ENCODE measurements around the gene MYOCOS. TPM values are rescaled to one million over a fixed set of nuclear protein-coding genes. Genes with fewer than 3 reads are reported as not detected.

The MYOCOS gene
- total RNA-seq, 2 experiments from 2014 or later: 0.14 TPM; not detected in 1

DNA sequence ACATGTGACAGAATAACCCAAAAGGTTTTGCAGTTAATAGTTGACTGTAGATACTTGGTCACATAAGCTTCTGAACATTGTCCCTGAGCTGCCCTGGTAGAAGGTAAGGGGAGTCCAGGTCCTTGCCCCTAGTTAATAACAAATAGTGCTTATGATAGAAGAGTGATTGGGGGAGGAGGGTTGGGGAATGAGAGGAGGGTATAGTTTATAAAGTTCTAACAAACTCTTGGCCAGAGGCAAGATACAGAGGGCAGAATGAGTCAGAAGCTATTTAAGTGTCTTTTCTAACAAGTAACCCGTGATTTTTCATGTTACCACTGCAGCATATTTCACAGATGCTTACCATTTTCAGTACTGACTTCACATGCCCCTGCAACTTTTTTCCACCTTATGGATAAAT is 26.7 kb upstream of the MYOCOS start:
- ChIA-PET CTCF (interaction anchor here (1.2 kb wide), 1 partner anchor 14 kb away, joined by 3 read pairs; no protein-coding TSS in a partner anchor), POLR2A (no interaction called here)
- Mint-ChIP-seq H3K4me1 (ENCODE audit: low read depth) (no peaks in the 10 kb centered on the region), H3K9me3 (peaks cover 4% of the 10 kb centered on the region), H3K4me3 (no peak overlapping the region), H3K27ac (no peak overlapping the region), H3K27me3 (no peaks in the 10 kb centered on the region), H3K36me3 (ENCODE audit: low read depth) (peaks cover 40% of the 10 kb centered on the region)
- ATAC-seq (ENCODE audit: poor library complexity) (no peak), DNase-seq (no peak)
- no peak overlapping the region for H3K4me3 ChIP-seq (ENCODE audit: low read length)
- H3K27me3 ChIP-seq (ENCODE audit: control insufficient read depth in 1 of 2, insufficient read depth in 2 of 2, low read length in 2 of 2): no peaks in the 10 kb centered on the region
- no peaks in the 10 kb centered on the region for H3K9me3 ChIP-seq (ENCODE audit: control insufficient read depth in 1 of 2, insufficient read depth in 1 of 2, low read length in 2 of 2)
- H3K4me1 ChIP-seq (ENCODE audit: insufficient read depth, low read length): no peaks in the 10 kb centered on the region
- intact Hi-C loops (cut with DNase I, micrococcal nuclease): no loop called here
- no peak overlapping the region for H3K27ac ChIP-seq (ENCODE audit: low read depth in 1 of 2, low read length in 2 of 2)
- TF ChIP-seq, protein P1, sequence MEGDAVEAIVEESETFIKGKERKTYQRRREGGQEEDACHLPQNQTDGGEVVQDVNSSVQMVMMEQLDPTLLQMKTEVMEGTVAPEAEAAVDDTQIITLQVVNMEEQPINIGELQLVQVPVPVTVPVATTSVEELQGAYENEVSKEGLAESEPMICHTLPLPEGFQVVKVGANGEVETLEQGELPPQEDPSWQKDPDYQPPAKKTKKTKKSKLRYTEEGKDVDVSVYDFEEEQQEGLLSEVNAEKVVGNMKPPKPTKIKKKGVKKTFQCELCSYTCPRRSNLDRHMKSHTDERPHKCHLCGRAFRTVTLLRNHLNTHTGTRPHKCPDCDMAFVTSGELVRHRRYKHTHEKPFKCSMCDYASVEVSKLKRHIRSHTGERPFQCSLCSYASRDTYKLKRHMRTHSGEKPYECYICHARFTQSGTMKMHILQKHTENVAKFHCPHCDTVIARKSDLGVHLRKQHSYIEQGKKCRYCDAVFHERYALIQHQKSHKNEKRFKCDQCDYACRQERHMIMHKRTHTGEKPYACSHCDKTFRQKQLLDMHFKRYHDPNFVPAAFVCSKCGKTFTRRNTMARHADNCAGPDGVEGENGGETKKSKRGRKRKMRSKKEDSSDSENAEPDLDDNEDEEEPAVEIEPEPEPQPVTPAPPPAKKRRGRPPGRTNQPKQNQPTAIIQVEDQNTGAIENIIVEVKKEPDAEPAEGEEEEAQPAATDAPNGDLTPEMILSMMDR (IDR thresholded peaks at IDR 0.05): no peak
- H3K36me3 ChIP-seq (ENCODE audit: insufficient read depth, low read length): peaks cover 33% of the 10 kb centered on the region

DNA sequence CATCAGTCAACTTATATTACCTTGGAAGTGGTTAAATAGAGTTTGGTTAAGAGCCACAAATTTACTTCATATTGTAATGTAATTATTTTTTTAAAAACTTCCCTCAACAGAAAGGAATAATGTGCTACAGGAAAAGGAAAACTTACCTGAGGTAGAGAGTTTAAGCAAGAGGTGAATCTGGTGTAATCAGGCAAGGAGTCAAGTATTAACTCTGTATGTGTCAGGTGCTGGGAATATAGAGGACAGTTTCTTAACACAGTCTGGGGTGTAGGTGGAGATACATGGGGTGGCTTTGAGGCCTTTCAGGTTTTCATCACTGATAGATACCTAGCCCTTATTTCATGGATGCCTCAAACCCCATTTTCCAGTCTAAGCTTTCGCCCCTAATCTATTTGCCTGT is 25.9 kb upstream of the MYOCOS start:
- H3K4me3 ChIP-seq (ENCODE audit: low read length): no peak overlapping the region
- no peak overlapping the region for H3K27ac ChIP-seq (ENCODE audit: low read depth in 1 of 2, low read length in 2 of 2)
- peaks cover 4% of the 10 kb centered on the region for H3K9me3 Mint-ChIP-seq
- no peak overlapping the region for H3K4me3 Mint-ChIP-seq
- no peak overlapping the region for H3K27ac Mint-ChIP-seq
- POLR2A ChIA-PET: interaction anchor here (0.7 kb wide), 1 partner anchor 34 kb away, joined by 3 read pairs; no protein-coding TSS in a partner anchor
- H3K4me1 Mint-ChIP-seq (ENCODE audit: low read depth): no peaks in the 10 kb centered on the region
- peaks cover 25% of the 10 kb centered on the region for H3K36me3 ChIP-seq (ENCODE audit: insufficient read depth, low read length)
- intact Hi-C loops (cut with DNase I, micrococcal nuclease): no loop called here
- DNase-seq: no peak
- H3K36me3 Mint-ChIP-seq (ENCODE audit: low read depth): peaks cover 32% of the 10 kb centered on the region
- no peaks in the 10 kb centered on the region for H3K4me1 ChIP-seq (ENCODE audit: insufficient read depth, low read length)
- no peaks in the 10 kb centered on the region for H3K27me3 ChIP-seq (ENCODE audit: control insufficient read depth in 1 of 2, insufficient read depth in 2 of 2, low read length in 2 of 2)
- CTCF ChIA-PET: interaction anchor here (1.0 to 2.0 kb wide), 2 partner anchors 51 to 111 kb away, joined by 3 to 6 read pairs; partner anchors contain the start of gene PRRC2C
- no peak for ATAC-seq (ENCODE audit: poor library complexity)
- TF ChIP-seq, protein P1 (IDR thresholded peaks at IDR 0.05): no peak
- no peaks in the 10 kb centered on the region for H3K27me3 Mint-ChIP-seq
- H3K9me3 ChIP-seq (ENCODE audit: control insufficient read depth in 1 of 2, insufficient read depth in 1 of 2, low read length in 2 of 2): no peaks in the 10 kb centered on the region

- no peaks in the 10 kb centered on the region for H3K4me1 Mint-ChIP-seq (ENCODE audit: low read depth)
- ChIA-PET CTCF (interaction anchor here (1.0 to 2.0 kb wide), 2 partner anchors 52 to 111 kb away, joined by 3 to 6 read pairs; partner anchors contain the start of gene PRRC2C), POLR2A (interaction anchor here (0.6 to 0.7 kb wide), 3 partner anchors 35 to 146 kb away, joined by 3 read pairs; no protein-coding TSS in a partner anchor)
- TF ChIP-seq, protein P1 (IDR thresholded peaks at IDR 0.05): no peak
- H3K4me1 ChIP-seq (ENCODE audit: insufficient read depth, low read length): no peaks in the 10 kb centered on the region
- H3K27ac ChIP-seq (ENCODE audit: low read depth in 1 of 2, low read length in 2 of 2): no peak overlapping the region
- H3K27me3 ChIP-seq (ENCODE audit: control insufficient read depth in 1 of 2, insufficient read depth in 2 of 2, low read length in 2 of 2): no peaks in the 10 kb centered on the region
- DNase-seq (no peak), ATAC-seq (ENCODE audit: poor library complexity) (no peak)
- peaks cover 4% of the 10 kb centered on the region for H3K9me3 Mint-ChIP-seq
- intact Hi-C loops (cut with DNase I, micrococcal nuclease): no loop called here
- H3K36me3 Mint-ChIP-seq (ENCODE audit: low read depth): peaks cover 26% of the 10 kb centered on the region
- no peak overlapping the region for H3K4me3 ChIP-seq (ENCODE audit: low read length)
- H3K27me3 Mint-ChIP-seq: no peaks in the 10 kb centered on the region
- H3K9me3 ChIP-seq (ENCODE audit: control insufficient read depth in 1 of 2, insufficient read depth in 1 of 2, low read length in 2 of 2): no peaks in the 10 kb centered on the region
- no peak overlapping the region for H3K27ac Mint-ChIP-seq
- peaks cover 19% of the 10 kb centered on the region for H3K36me3 ChIP-seq (ENCODE audit: insufficient read depth, low read length)
- no peak overlapping the region for H3K4me3 Mint-ChIP-seq
Measured at GRCh38 chr1:171596705-171597104, 25.3 kb upstream of the MYOCOS start.
